Activated gamma-delta T cell treated with Interleukin-2 at 50 U/mL for 16 hours (primary cell): ENCODE measurements around the gene PLEKHG1.

Experiments
- DNase-seq: peaks from one replicate; pipeline ENCODE4 v3.0.0-alpha.2; 2020

PLEKHG1 gene

DNA sequence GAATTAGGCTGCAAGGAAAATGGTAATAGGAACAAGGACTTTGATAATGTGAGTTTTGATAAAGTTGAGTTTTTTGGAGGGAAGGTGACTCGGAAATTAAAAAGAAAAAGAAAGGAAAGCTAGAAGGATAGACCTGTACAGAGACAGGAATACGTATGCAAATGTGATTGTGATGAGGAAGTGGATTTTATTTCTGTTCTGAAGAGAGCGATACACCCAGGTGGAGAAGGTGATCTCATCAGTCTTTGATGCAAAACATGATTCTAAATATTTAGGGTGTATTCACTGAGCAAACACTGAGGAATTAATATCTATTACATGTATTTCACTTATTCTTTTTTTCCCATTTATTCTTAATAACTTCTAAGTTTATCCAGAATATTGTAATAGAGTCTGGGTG, 9.2 kb upstream of the PLEKHG1 start:
- DNase-seq = no peak

DNA sequence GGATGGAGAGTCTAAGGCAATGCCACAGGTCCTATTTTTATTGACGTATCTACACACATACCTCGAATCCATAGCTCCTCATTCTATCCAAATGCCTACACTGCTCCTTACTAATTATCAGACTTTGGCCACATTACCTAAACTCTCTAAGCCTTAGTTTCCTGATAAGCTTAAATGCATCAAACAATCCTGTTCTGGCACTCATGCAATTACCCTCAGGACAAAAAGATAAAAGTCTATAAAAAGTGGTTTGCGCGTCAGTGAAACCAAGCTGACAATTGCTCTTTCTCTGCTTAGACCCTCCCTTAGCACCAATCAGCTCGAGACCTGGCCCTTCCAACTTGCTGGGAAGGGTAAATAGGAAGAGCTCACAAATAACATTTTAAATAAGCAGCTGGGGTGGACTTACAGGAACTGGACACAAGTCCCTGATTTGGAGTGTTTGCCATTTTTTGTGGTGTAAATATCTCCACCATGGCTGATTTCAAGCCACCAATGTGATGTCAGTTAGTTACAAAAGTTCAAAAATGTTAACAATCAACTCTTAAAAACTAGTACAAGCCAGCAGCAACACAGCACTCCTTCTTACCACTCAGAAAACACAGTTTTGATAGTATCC, 7.2 kb upstream of the PLEKHG1 start:
- DNase-seq = no peak

DNA sequence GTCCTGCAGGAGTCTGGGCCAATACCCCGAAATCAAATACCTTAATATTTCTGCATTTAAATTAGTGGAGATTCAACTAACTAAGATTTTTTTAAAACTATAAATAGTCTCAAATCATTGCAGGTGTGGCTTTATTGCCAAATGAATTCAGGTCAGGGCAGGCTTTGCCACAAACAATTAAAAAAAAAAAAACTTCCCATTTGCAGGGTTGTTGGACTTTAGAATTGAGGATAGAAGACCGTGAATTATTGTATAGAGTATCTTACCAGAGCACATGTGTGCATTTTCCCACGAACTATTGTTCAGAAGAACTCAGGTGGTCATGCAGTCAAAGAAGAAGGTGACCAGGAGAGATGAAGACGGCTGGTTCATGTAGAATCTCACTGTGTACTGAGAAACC, 6.6 kb upstream of the PLEKHG1 start:
- no peak for DNase-seq

DNA sequence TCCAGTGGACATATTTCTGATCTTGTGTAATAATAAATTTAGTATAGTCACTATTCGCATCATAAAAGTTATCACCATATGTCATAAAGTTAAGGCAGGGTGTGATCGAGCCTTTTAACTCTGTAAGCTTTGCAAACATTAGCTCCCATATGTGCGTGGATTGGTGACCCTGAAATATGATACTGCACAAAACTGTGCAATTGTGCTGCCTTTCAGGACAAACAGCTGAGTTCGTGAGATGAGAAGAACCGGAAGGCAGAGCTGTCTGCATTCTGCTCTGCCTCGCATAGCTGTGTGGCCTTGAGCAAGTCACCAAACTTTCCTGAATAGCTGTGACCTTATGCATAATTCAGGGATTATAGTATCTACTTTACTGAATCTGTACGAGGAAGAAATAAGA, 3.2 kb upstream of the PLEKHG1 start:
- no peak for DNase-seq

DNA sequence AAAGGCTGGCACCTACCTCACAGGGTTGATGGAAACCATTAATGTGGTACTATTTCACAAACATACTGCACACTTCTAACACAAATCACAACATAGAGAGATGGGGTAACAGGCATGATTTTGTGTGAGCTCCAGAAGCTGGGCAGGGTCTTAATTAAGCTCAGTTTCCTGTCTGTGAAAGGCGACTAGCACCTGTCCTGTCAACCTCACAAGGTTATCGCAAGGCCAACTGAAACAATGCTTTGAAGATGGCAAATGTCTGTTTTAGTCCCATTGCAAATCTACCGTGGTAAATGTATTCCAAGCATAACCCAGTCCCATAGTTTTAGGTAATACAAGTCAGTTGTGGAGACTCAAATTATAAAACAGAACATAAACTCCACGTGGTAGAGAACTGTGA, 1.3 kb upstream of the PLEKHG1 start:
- no peak for DNase-seq

DNA sequence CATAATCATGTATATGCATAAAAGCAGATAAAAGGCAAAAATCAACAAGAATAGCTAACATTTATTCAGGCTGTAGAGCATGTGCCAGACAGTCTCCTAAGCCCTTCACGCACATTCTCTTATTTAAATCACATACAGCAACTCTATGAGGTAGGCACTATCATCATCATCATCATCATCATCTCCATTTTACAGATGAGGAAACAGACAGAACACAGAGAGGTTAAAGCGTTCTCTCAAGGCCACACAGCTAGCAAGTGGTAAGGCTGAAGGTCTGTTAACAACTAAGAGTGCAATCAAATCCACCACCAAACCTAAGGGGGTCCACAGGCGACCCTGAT, 857 bp upstream of the PLEKHG1 start:
- DNase-seq = no peak

DNA sequence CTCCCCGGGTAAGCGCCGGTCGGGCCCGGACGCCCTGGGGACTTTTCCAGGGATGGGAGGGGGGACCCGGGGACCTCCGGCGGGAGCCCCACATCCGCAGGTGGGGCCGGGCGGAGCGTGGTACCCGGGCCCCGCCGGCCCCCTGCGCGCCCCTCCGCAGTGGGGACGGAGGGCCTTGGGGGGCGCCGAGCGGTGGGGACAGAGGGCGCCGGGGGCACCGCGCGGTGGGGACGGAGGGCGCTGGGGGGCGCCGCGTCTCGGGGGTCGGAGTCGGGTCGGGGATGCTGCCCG, 270 bp downstream of the PLEKHG1 start:
- DNase-seq = no peak

DNA sequence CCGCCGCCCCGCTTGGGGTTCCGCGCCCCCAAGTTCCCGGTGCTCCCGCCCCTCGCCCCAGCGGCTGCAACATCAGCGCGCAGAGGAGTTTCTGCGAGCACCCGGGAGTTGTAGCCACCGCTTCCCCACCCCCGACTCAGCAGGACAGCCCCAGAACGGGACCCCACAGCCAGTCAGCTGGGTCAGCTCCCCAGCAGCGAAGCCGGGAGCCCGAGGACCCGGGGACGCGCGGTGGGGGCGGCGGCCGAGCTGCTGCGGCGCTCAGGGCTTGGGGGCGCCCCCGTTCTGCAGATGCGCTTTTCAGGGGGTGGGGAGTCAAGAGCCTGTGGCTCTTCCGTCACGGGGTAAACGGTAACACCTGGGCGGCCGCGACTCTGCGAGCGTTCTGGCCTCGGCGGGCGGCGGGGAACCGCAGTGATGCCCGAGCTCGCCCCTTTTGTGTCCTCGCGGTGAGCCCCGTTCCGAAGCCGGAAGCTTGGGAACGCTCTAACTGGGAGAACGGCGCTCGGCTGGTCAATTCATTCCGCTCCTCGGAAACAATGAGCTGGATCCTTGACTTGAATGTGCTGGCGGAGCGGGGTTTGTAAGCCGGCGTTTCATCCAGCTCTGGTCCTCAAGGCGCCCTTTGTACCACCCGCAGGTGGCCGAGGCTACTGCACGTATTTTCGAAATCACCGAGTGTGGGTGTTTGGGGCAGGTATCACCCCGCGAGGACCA, 774 bp downstream of the PLEKHG1 start:
- peak; percentile 43 for DNase-seq

DNA sequence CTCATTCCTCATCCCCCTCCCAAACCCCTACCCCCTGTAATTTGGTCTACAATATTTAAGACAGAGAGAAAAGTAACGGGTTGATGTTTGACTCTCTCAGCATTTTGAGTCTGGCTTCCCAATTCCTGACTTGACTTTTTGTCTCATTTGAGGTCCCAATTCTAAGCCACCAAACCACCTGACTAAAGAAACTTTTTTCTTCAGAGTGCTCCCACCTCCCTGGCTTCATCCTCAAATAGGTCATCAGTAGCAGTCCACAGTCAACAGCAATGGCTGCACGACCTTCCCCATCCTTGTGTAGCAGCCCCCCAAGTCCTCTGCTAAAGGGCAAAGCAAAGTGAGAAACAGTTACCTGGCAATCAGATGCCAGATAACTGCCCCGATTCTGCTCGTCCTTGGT, 1.8 kb downstream of the PLEKHG1 start:
- DNase-seq = no peak

DNA sequence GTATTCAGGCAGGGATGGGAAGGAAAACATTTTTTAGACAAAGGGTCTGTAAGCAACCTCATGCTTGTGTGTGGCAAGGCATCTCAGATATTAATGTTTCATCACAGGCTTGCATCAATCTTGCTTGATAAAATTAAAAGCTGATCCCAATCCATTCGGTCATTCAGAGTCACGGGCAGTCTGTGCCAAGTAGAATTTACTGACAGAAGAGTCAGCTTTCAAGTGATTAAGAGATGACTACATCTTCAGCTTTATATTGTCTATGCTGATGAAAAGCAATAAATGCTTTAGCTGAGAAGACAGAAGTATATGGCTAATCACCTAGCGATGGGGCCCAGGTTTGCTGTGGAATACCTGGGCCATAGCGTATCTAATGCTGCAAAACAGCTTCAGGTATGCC, 3.5 kb downstream of the PLEKHG1 start:
- no peak for DNase-seq

DNA sequence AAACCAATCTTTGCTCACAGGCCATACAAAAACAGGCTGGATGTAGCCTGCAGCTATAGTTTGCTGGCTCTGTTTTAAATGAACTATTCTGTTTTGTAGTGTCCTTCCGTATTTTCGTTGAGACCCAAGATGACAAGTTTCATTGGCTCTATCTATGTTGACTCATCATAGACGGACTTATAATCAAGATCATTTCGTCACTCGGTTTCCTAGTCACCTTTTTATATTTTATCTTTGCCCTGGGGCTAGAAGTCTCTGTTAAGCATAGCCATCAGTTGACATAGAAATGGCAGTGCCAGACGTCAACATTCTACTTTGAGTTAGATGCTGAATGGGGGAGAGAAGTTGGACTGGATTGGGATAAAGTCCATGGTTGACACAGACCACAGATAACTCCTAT, 4.8 kb downstream of the PLEKHG1 start:
- DNase-seq = no peak

DNA sequence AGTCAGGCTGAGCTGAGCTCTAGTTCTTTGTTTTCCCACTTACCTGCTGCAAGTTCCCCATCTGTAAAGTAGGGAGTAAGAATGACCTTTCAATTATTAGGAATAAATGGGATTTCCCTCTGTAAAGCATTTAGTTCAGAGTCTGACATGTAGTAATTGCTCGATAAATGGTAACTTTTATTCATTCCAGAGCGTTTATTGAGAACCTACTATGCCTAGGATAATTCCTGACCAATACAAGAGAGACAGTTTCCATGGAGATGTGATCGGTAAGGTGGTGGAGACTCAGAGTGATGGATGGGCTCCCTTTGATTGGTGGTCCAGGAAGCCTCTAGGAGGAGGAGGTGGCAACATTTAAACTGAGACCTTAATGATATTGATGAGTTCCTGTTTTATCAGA, 5.6 kb downstream of the PLEKHG1 start:
- DNase-seq = no peak

DNA sequence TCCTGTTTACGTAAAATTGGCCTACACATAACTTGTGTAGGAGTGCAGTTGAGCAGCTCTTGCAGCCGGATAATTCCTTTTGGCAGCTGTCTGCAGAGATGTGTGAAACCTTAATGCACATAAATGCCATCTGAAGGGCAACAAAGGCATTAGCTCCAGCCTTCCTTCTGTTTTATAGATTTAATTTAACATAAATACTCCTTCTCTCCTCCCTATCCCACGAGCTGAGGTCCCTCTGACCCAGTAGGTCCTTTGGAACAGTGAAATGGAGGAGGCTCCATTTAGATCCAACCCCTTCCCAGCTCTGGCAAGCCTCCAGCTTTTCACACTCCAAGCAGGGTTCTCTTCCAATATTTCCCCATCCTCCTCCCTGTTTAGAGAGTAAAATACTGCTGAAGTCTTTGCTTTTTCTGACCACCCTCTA, 6.5 kb downstream of the PLEKHG1 start:
- DNase-seq = no peak

DNA sequence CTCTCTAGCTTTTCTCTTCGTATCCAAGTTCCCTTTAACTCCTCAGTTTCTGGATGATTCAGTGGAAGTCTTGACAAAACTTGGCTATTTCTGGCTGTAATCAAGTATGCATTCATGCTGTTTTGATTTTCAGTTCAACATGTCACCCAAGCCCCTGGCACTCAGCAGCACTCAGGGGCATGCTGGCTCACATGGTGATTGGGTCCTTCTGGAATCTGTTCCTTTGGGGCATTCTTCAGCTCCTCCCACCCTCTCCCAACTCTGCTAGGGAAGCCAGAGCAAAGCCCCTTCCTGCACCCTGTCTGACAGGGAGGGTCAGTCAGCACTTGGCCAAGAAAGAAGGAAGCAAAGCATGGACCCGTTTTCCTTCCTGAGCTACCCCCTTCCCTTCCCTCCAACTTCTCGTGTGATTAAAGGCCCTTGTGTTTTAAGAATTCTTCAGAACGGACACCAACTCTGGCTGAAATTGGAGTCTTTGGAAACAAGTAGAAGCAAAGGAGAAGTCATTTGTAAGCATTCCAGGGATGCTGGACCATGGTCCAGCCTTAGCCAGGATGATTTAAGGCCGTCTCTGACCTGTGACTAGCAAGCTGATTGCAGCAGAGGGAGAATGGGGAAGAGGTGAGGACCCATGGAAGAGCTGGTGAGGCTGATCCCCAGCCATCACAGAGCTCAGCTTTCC, 7.1 kb downstream of the PLEKHG1 start:
- DNase-seq = no peak

DNA sequence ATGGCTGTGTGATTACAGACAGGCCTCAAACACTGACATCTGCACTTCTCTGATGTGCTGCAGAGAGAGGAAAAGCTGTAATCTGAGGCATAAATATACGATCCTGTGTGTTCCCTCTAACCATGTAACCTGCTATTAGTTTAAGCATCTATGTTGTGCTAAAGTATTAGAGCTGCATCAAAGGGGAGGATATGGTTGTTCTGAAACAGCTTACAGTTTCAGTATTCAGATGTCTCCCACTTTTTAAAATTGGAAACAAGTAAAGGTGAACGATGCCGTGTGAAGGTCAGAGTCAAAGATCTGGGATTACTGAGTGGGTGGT, 7.6 kb downstream of the PLEKHG1 start:
- no peak for DNase-seq

DNA sequence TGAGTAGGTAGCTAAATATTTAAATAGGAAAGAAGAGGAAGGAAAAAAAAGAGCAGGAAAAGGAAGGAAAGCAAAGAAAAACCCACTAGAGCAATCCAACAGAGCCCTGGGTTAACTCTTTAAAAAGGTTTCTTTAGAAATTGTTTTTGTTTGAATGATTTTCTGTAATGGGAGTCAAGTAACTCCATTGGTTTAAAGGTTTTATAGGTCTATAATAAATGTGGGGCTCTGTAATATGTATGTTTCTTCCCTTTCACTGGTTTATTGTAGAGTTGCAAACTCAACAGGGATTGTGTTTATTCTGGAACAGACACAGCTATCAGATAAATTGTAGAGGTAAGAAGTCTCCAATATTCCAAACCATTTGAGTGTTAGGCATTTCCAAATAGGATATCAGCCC, 10.9 kb downstream of the PLEKHG1 start:
- no peak for DNase-seq

DNA sequence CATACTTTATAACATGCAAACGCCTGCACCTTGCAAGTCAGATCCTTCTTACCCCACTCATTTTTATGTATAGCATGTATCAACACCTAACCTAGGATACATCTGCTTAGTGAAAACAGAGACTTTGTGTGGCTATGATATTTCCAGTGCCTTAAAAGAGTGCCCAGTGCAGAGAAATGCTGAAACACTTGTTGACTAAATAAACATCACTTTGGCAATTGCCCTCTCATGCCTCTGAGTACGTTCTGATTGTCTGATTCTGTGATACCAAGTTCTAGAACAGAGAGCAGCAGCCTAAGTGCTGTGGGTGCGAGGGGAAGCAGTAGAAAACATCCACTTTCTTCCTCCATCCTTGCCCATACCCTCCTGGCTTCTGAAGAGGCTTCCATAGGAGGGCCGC, 13.6 kb downstream of the PLEKHG1 start:
- DNase-seq = no peak

DNA sequence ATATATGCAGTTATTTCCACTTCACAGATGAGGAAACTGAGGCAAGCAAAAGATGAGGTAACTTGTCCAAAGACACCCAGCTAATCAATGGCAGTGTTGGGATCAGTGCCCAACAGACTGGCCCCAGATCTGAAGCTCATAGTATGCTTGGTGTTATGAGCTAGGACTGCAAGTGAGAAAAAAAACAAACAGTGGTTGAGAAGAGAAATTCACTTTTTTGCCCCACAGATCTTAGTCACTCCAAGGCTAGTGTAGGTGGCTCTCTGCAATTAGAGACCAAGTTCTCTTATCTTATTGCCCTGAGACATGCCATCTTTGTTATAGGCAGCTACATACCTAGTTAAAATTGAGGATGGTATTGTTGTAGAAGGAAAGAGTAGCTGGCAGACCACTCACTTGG, 16.3 kb downstream of the PLEKHG1 start:
- no peak for DNase-seq

DNA sequence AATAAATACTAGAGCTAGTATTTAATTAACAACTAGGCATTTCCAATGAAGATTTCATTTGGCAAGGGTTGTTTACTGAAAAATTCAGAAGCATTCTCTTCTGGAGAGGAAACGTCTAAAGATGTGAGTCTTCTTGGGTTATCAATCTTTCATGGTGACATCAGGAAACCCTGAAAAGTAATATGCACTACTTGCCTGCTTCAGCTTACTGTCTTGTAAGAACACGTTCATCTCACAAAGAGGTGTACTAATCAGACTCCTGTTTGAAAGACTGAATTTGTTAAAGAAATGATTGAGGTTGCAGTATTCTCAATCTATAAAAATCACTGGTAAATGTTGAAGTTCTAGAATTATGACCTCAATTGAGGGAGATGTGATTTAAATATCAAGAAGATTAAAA, 16.9 kb downstream of the PLEKHG1 start:
- DNase-seq = no peak

DNA sequence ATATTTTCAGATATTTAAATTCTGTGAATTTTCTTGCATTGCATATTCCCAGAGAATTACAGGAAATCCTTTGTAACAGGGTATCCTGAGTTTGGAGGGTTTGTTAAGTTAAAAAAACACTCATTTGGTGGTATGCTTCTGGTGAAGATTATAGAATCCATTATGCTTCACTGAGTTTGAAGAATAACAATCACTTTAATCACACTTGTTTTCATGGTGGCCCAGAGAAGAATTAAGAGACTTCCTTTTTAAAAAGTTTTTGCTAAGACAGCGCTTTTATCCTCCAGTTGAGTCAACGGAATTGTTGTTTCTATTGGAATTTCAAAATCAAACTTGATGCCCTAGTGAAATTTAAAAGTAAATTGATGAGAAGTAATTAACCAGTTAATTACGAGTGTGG, 17.4 kb downstream of the PLEKHG1 start:
- no peak for DNase-seq

DNA sequence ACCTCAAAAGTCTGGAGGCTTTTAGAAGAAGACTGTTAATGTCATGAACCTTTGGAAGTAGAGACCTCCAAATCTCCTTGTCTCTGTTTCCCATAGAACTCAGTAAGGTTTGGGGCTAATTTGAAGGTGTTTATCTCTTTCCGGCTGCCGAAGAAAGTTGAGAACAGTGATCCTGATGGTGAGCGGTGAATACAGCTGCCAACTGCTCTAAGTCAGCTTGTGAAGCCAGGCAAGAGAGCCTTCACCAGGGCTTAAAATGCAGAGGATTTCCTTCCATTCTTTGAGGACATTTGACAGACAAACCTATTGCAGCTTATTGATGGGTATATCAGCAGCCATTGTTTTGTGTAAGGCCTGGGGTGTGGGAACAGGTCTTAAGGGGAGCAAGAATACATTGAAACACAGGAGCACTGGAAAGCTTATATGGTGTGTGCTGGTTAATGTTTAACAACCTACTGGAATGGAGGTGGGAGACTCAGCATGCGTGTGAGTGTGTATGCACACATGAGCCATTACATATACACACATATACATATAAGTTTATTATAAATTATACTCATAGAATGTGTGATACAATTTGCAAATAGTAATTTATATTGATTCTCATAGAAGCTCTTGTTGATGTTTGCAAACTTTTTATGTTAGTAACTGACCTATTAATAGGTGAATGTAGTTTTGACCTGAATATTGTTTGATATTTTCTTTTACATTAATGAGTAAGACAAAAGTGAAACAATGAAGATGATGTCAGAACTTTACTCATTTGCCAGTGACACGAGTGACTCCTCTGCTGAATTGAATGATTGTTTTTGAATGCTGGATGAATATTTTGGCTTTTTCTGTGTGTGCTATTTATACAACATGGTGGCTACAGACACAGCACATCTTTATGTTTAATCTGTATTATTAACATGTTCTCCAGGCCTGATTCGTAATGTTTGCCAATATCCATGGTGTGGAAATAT, 18.1 kb downstream of the PLEKHG1 start:
- no peak for DNase-seq

DNA sequence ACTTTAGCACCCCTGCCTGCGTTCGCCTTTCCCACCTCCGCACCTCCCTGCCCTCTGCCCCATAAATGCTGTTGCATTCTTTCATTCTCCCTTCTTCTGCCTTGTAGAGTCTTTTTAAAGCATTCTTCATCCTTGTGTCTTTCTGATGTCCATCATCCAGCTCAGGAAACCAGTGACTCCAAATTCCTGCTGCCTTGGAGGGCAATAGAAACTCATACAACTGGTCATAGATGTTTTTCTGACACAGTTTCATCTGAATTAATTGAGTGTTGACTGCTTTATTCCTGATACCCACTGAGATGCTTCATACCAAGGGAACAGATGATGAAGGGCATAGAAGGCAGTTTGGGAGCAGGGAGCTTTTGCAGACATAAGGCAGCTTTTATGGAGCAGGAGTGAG, 19.6 kb downstream of the PLEKHG1 start:
- DNase-seq = no peak

DNA sequence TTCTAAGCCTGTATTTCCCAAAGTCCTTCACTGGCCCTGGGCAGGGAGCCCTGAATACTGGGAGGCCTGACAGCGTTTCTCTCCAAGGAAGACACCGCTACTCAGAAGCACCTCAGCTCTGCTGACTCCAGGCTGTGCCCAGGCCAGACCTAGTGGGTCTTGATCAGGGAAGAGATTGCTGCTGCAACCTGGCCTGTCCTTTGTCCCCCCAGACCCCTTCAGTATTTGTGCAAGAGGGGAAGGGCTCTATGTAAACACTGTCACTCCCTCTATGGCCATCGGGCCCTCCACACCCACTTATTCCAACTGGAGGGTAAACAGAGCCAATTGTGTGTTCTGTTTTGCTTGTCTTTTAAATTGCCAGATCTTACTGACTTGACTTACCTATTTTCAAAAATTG, 20.6 kb downstream of the PLEKHG1 start:
- no peak for DNase-seq

DNA sequence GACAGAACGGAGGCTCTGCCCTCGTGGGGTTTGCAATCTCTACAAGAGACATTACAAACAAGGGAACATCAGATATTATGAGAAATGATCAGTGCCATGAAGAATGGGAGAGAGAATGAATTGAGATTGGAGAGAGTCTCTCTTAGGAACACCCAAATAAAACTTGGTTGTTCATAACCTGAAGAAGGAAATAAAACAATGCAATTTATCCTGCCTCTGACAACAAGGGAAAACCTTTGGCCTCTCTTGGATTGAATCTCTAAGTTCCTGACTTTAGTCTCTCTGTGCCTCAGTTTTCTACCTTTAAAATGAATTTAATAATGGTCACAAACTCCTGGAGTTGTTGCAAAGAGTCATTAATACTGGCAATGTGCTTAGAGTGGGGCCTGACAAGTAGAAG, 21.1 kb downstream of the PLEKHG1 start:
- no peak for DNase-seq
